ENCODE data around the gene DPEP3. TPM values are rescaled to one million over a fixed set of nuclear protein-coding genes. Genes with fewer than 3 reads are reported as not detected.

DPEP3 gene
- total and polyA plus RNA-seq, 8 donors, result 0.08 to 0.60 (median 0.09) TPM; not detected in 5

GRCh38 chr16:67954421-67955196 lies 25.7 kb downstream of the DPEP3 start:
- Histone ChIP-seq H3K27ac (no peak overlapping the region), H3K36me3 (peaks cover 0 to 98% of the 10 kb centered on the region in 2 donors), H3K27me3 (no peaks in the 10 kb centered on the region), H3K4me1 (peaks cover 2 to 10% of the 10 kb centered on the region in 2 donors), H3K9me3 (no peaks in the 10 kb centered on the region), H3K4me3 (no peak overlapping the region)
- DNase-seq, result no peak
- intact Hi-C loops (cut with DNase I), result no loop called here
- no peak for ATAC-seq
- TF ChIP-seq, protein P1, sequence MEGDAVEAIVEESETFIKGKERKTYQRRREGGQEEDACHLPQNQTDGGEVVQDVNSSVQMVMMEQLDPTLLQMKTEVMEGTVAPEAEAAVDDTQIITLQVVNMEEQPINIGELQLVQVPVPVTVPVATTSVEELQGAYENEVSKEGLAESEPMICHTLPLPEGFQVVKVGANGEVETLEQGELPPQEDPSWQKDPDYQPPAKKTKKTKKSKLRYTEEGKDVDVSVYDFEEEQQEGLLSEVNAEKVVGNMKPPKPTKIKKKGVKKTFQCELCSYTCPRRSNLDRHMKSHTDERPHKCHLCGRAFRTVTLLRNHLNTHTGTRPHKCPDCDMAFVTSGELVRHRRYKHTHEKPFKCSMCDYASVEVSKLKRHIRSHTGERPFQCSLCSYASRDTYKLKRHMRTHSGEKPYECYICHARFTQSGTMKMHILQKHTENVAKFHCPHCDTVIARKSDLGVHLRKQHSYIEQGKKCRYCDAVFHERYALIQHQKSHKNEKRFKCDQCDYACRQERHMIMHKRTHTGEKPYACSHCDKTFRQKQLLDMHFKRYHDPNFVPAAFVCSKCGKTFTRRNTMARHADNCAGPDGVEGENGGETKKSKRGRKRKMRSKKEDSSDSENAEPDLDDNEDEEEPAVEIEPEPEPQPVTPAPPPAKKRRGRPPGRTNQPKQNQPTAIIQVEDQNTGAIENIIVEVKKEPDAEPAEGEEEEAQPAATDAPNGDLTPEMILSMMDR (IDR thresholded peaks at IDR 0.05), result no peak

GRCh38 chr16:67953641-67954375 lies 26.5 kb downstream of the DPEP3 start:
- ATAC-seq (no peak), DNase-seq (no peak)
- Histone ChIP-seq H3K9me3 (no peaks in the 10 kb centered on the region), H3K36me3 (peaks cover 0 to 98% of the 10 kb centered on the region in 2 donors), H3K4me1 (peaks cover 0 to 3% of the 10 kb centered on the region in 2 donors), H3K27ac (no peak overlapping the region), H3K4me3 (no peak overlapping the region), H3K27me3 (no peaks in the 10 kb centered on the region)
- intact Hi-C loops (cut with DNase I), result no loop called here
- TF ChIP-seq, protein P1 (IDR thresholded peaks at IDR 0.05), result no peak

DNA sequence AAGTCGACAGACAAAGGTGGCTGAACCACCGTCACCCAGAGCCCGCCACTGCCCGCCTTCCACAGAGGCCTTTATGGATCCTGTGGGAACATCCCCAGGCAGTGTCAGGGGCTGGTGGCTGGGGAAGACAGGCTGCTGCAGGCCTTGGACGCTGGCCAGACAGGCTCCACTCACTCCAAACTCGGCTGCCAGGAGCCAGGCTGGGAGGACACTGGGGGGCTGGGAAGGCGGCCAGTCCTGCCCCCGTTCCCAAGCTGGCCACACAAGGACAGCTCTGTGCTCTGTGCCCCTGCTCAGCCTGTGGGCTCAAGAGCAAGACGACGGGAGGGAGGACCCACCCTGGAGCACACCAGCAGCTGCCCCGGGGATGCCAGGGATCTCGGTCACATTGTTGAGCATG lies 28.8 kb downstream of the DPEP3 start:
- TF ChIP-seq, protein P1 (IDR thresholded peaks at IDR 0.05), result no peak
- H3K27me3 ChIP-seq, result no peaks in the 10 kb centered on the region
- ATAC-seq, result no peak
- no peaks in the 10 kb centered on the region for H3K4me1 ChIP-seq
- intact Hi-C loops (cut with DNase I), result no loop called here
- DNase-seq, result no peak
- no peak overlapping the region for H3K4me3 ChIP-seq
- no peak overlapping the region for H3K27ac ChIP-seq
- peaks cover 4 to 99% of the 10 kb centered on the region in 2 donors for H3K36me3 ChIP-seq
- H3K9me3 ChIP-seq, result no peaks in the 10 kb centered on the region

GRCh38 chr16:67950335-67950843 lies 29.9 kb downstream of the DPEP3 start:
- no peak for ATAC-seq
- H3K36me3 ChIP-seq, result peaks cover 4 to 99% of the 10 kb centered on the region in 2 donors

More at GRCh38 chr16:67950335-67950843, 29.9 kb downstream of the DPEP3 start:
- TF ChIP-seq, protein P1 (IDR thresholded peaks at IDR 0.05), result no peak
- Histone ChIP-seq H3K9me3 (no peaks in the 10 kb centered on the region), H3K27me3 (no peaks in the 10 kb centered on the region), H3K4me1 (no peaks in the 10 kb centered on the region), H3K27ac (no peak overlapping the region), H3K4me3 (no peak overlapping the region)
- intact Hi-C loops (cut with DNase I), result no loop called here
- peak in 1 of 4 donors; percentile 19 for DNase-seq

Measured in left lung (tissue), 10 donors.